SK-N-MC (cell line): Measurements from ENCODE around the gene PRKN.

ENCODE experiments used
- EZH2 ChIP-seq: fragments of 200-600 bp; sonication (generic); IDR thresholded peaks from one replicate; pipeline ENCODE4 v1.6.1; 2017; ENCODE audit warnings: antibody characterized with exemption
- FOXP2 ChIP-seq: optimal IDR thresholded peaks from 2 replicates; pipeline ENCODE3; 2011; ENCODE audit warnings: mild to moderate bottlenecking, moderate library complexity; ENCODE audit not compliant: insufficient read depth; ENCODE audit errors: extremely low read length, control extremely low read depth
- POLR2AphosphoS5 ChIP-seq: IDR thresholded peaks from 2 replicates; pipeline ENCODE4 v1.6.1; 2012; ENCODE audit warnings: mild to moderate bottlenecking, low read depth, low read length, borderline replicate concordance

DNA sequence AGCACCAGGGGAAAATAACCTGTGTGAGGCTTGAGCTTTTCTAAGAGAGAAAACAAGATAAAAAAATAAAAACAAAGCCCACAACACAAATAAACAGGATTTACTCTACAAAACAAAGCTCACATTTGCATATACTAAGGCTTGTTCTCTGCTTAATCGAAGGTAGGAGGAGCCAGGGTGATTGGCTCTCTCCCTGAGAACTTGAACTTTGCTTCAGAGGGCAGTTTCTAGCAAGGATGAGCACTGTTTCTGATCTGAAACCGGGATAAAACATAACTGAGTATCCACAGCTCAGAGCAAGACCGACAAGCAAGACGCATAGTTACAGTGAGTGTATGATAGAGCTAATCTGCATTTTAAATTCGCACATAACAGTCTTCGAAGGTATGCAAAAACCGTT lies 200.6 kb downstream of the PRKN start:
- no peak for TF ChIP-seq EZH2
- no peak for TF ChIP-seq POLR2AphosphoS5
- TF ChIP-seq FOXP2: no peak
